Brain microvascular endothelial cell (primary cell): Measurements from ENCODE around the gene MAGI3.
A peak's percentile ranks its signal among the peaks of the same experiment; 100 is the strongest.

ENCODE experiments used
- DNase-seq: peaks from one replicate; pipeline ENCODE4 v3.0.0-alpha.2; 2020
- H3K27ac ChIP-seq: fragments of 250-450 bp; sonication (Bioruptor Pico); 2 replicates; pipeline ENCODE4 v1.5.1; 2020; ENCODE audit warnings: mild to moderate bottlenecking, moderate library complexity
- H3K27me3 ChIP-seq: fragments of 250-450 bp; sonication (Bioruptor Pico); replicated peaks from 2 replicates; pipeline ENCODE4 v1.5.1; 2020; ENCODE audit warnings: mild to moderate bottlenecking
- H3K36me3 ChIP-seq: fragments of 250-450 bp; sonication (Bioruptor Pico); replicated peaks from 2 replicates; pipeline ENCODE4 v1.5.1; 2020; ENCODE audit warnings: mild to moderate bottlenecking
- H3K4me3 ChIP-seq: 2 replicates; pipeline ENCODE4 v1.5.1; 2011; ENCODE audit warnings: low read depth, mild to moderate bottlenecking, control low read depth, low read length, moderate library complexity
- CTCF ChIP-seq: IDR thresholded peaks from 2 replicates; pipeline ENCODE4 v1.5.1; 2011; ENCODE audit warnings: low read depth, mild to moderate bottlenecking, moderate library complexity, low read length, control low read depth, inconsistent platforms; ENCODE audit errors: missing control alignments
- in situ Hi-C: cut with HindIII; loops from 2 replicates; pipeline ENCODE4 v1.10.0; 2017; ENCODE audit warnings: low sequenced_read_pairs, low pct_ligation_motif_present

MAGI3 gene

GRCh38 chr1:113394043-113394862 lies 3.9 kb downstream of the MAGI3 start:
- in situ Hi-C loops, result no loop called here
- Histone ChIP-seq H3K36me3 (no peaks in the 10 kb centered on the region), H3K27ac (no peak overlapping the region), H3K27me3 (no peaks in the 10 kb centered on the region), H3K4me3 (no peak overlapping the region)
- TF ChIP-seq CTCF, result no peak
- DNase-seq, result no peak

GRCh38 chr1:113394863-113395259 lies 4.5 kb downstream of the MAGI3 start:
- Histone ChIP-seq H3K27ac (no peak overlapping the region), H3K36me3 (no peaks in the 10 kb centered on the region), H3K4me3 (no peak overlapping the region), H3K27me3 (no peaks in the 10 kb centered on the region)
- DNase-seq, result no peak
- no peak for TF ChIP-seq CTCF
- in situ Hi-C loops, result no loop called here

- Histone ChIP-seq H3K27ac (no peak overlapping the region), H3K27me3 (no peaks in the 10 kb centered on the region), H3K36me3 (no peaks in the 10 kb centered on the region), H3K4me3 (no peak overlapping the region)
- no peak for TF ChIP-seq CTCF
- in situ Hi-C loops, result no loop called here
- DNase-seq, result no peak
Measured at GRCh38 chr1:113396102-113396501, 5.8 kb downstream of the MAGI3 start.

- H3K27ac ChIP-seq, result no peak overlapping the region
- no peaks in the 10 kb centered on the region for H3K36me3 ChIP-seq
- H3K27me3 ChIP-seq, result no peaks in the 10 kb centered on the region
- in situ Hi-C loops, result no loop called here
- H3K4me3 ChIP-seq, result no peak overlapping the region
- no peak for TF ChIP-seq CTCF
- DNase-seq, result peak; percentile 36
Measured at GRCh38 chr1:113396585-113396984, 6.3 kb downstream of the MAGI3 start.

GRCh38 chr1:113399062-113399583 lies 8.8 kb downstream of the MAGI3 start:
- no peak for DNase-seq
- Histone ChIP-seq H3K27me3 (no peaks in the 10 kb centered on the region), H3K4me3 (no peak overlapping the region), H3K36me3 (no peaks in the 10 kb centered on the region), H3K27ac (no peak overlapping the region)
- in situ Hi-C loops, result no loop called here
- TF ChIP-seq CTCF, result no peak
